HL-60 (cell line): ENCODE data around the gene ARFGEF3.
"Not testable (repeated sequence)": the region's sequence is repeated elsewhere in the genome, so short reads cannot be mapped to it uniquely, and the experiment has no call there.

Experiments
- DNase-seq, 2 experiments: peaks; one replicate each; pipeline ENCODE4 v3.0.0-alpha.2; 2010 to 2020; ENCODE audit warnings: low read depth in 1 of 2, low spot score in 1 of 2
- H3K27ac ChIP-seq: fragments of 250-450 bp; sonication (Bioruptor Pico); replicated peaks from 2 replicates; pipeline ENCODE4 v1.5.1; 2020; ENCODE audit warnings: mild to moderate bottlenecking, moderate library complexity
- H3K27me3 ChIP-seq: fragments of 250-450 bp; sonication (Bioruptor Pico); 2 replicates; pipeline ENCODE4 v1.5.1; 2021; ENCODE audit warnings: mild to moderate bottlenecking, moderate library complexity; ENCODE audit not compliant: insufficient read depth, poor library complexity, severe bottlenecking
- H3K4me3 ChIP-seq: replicated peaks from 2 replicates; pipeline ENCODE4 v1.5.1; 2011; ENCODE audit warnings: mild to moderate bottlenecking, control low read depth, low read length; ENCODE audit not compliant: insufficient read depth
- CTCF ChIP-seq: IDR thresholded peaks from one replicate; pipeline ENCODE4 v1.5.1; 2011; ENCODE audit warnings: low read length, control low read depth, inconsistent platforms; ENCODE audit not compliant: insufficient read depth
- GABPA ChIP-seq: IDR thresholded peaks from 2 replicates; pipeline ENCODE4 v1.6.1; 2012; ENCODE audit warnings: low read depth
- POLR2AphosphoS5 ChIP-seq: IDR thresholded peaks from 2 replicates; pipeline ENCODE4 v1.6.1; 2012; ENCODE audit warnings: low read depth
- REST ChIP-seq: IDR thresholded peaks from 2 replicates; pipeline ENCODE4 v1.6.1; 2012; ENCODE audit warnings: low read depth; ENCODE audit not compliant: insufficient replicate concordance
- SPI1 ChIP-seq: IDR thresholded peaks from 2 replicates; pipeline ENCODE4 v1.6.1; 2012; ENCODE audit warnings: low read depth, mild to moderate bottlenecking, borderline replicate concordance

Gene ARFGEF3

GRCh38 chr6:138357928-138358327, 196.2 kb downstream of the ARFGEF3 start:
- DNase-seq, result no peak
- H3K27me3 ChIP-seq, result no peaks in the 10 kb centered on the region
- no peak overlapping the region for H3K27ac ChIP-seq
- no peak for TF ChIP-seq GABPA
- no peak overlapping the region for H3K4me3 ChIP-seq

GRCh38 chr6:138368684-138369083, 206.9 kb downstream of the ARFGEF3 start:
- H3K27me3 ChIP-seq, DNase-seq, H3K4me3 ChIP-seq, H3K27ac ChIP-seq: not testable (repeated sequence)

GRCh38 chr6:138370631-138371451, 209.1 kb downstream of the ARFGEF3 start:
- TF ChIP-seq POLR2AphosphoS5 (no peak), SPI1 (no peak), CTCF (no peak), GABPA (no peak), REST (no peak)
- no peak for DNase-seq
- H3K4me3 ChIP-seq, result no peak overlapping the region
- no peak overlapping the region for H3K27ac ChIP-seq
- peaks cover 3% of the 10 kb centered on the region for H3K27me3 ChIP-seq

GRCh38 chr6:138371452-138371711, 209.6 kb downstream of the ARFGEF3 start:
- DNase-seq, result no peak
- H3K27ac ChIP-seq, result no peak overlapping the region
- TF ChIP-seq GABPA, result no peak
- TF ChIP-seq POLR2AphosphoS5, result no peak
- no peak for TF ChIP-seq REST
- TF ChIP-seq CTCF, result no peak
- TF ChIP-seq SPI1, result no peak
- H3K27me3 ChIP-seq, result peaks cover 3% of the 10 kb centered on the region
- no peak overlapping the region for H3K4me3 ChIP-seq

GRCh38 chr6:138371720-138372119, 210.0 kb downstream of the ARFGEF3 start:
- Histone ChIP-seq H3K4me3 (no peak overlapping the region), H3K27me3 (peaks cover 3% of the 10 kb centered on the region), H3K27ac (no peak overlapping the region)
- no peak for TF ChIP-seq REST
- no peak for TF ChIP-seq POLR2AphosphoS5
- TF ChIP-seq GABPA, result no peak
- TF ChIP-seq CTCF, result no peak
- no peak for TF ChIP-seq SPI1
- no peak for DNase-seq
